ENCODE measurements around the gene EDDM3A.

DNA sequence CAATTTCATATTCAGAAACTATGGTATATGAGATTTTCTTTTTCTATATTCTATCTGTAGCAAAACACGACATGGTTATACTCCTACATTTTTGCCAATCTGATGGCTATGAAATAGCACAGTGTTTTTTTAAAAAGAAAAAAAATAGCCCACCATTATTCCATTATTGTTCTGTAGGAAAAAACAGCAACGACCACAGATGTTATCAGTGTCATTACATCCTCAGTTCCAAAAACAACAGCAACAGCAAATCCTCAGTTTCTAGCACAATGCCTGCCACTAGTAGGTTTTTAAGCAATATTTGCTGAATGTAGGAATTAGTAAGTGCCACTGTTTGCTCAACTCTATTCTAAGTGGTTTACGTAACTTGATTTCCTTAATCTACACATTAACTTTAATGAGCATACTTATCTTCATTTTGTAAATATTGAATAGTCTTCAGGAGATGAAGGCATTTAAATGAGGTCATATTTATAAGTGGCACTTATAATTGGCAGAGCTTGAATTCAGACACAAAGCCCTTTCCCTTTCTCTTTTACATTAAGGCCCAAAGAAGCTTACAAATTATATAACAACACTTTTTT is 43.6 kb downstream of the EDDM3A start:
- no peak for TF ChIP-seq REST (IDR thresholded peaks at IDR 0.05; ENCODE audit: insufficient read depth in 1 of 2, low read depth in 2 of 2, low read length in 2 of 2)
- no peak for TF ChIP-seq TAF1 (IDR thresholded peaks at IDR 0.05; ENCODE audit: borderline replicate concordance, insufficient read depth, low read length)
- no peak for TF ChIP-seq FOXP2 (optimal IDR thresholded peaks at IDR 0.05; ENCODE audit: borderline replicate concordance, extremely low read depth, extremely low read length, insufficient read depth)
- no peak for TF ChIP-seq POLR2AphosphoS5 (IDR thresholded peaks at IDR 0.05; ENCODE audit: low read depth, low read length)
